NAMALWA (cell line): ENCODE results near the gene COL9A1.

Experiments
- DNase-seq: peaks from one replicate; pipeline ENCODE4 v3.0.0-alpha.2; 2015; ENCODE audit warnings: low spot score

COL9A1 gene

DNA sequence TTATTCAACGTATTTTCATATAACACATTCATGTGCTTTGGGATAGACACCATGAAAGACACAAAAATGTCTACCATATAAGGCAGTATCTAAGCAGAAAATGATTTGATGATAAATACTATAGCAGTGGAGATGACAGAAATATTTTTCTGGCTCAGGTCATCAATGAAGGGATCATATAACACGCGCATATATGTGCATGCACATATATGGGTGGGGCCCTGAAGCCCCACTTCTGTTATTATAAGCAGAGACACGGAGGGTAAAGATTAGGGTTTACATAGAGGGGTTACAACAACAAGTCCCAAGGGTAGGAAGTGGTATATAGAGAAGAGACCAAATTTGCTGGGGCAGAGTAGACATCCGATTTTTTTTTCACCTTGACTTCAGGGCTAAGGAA is 16.0 kb downstream of the COL9A1 start:
- DNase-seq: no peak

DNA sequence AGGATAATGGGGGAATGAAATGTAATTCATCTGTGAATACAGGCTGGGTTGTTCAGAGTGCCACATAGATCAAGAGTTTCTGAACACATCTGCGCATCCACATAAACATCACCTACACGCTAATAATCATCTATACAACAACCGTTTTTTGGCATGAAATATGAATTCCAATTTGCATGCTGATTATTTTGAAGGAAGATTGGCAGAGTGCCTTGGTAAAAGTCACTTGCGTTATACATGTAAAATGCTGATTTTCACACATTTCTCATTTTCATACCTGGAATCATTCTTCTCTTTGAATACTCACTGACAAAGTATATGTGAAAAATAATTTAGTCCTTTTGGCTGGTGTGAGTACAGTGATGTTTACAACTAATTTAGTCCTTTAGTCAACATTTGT is 17.7 kb downstream of the COL9A1 start:
- no peak for DNase-seq

DNA sequence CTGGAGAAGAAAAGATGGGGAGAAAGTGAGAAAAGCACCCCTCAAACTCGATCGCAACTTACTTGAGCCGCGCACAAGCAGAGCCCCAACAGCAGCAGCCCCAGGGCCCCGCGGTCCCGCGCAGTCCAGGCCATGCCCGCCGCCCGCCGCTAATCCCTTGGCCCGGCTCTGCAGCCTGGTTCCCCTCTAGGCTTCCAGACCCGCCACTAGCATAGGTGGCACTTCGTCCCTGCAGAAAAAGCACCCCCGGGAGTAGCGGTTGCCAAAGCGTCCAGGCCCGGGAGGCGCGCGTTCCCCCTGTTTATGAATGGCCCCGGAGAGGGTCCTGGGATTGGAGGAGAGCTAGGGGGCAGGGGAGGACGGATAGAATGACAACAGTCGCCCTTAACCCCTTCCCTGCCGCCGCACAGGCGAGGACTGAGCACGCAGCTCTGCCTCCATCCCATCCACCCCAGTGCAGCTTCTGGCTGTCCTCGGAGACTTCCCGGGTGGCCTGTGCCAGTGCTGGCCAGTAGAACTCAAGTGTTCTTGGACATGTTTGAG is 19.9 kb downstream of the COL9A1 start:
- DNase-seq: no peak

DNA sequence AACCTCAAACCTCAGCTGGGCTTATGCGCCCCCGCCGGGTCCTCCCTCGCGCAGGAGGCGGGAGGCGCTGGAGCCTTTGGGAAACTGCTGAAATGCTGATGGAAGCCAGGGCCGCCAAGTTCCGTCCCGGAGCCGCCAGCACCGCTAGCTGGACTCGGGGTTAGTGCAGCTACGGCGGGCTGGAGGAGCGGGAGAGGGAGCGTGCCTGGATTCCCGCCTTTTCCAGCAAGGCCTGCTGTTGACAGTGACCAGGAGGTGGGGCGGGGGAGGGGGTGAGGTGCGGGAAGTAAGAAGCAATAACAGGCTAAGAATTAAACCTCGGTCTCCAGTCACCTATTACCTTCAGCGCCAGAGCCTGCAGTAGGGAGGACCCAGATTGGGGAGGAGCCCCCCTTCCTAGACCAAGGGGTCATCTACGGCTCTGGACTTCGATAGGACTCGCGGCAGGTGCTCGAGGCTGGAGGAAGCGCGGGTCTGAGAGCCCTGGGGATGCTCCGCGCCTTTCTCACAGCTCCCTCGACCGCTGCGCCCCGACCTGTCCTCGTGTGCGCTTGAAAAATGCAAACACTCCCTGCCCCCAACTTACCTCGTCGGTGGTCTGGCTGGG is 20.5 kb downstream of the COL9A1 start:
- no peak for DNase-seq

DNA sequence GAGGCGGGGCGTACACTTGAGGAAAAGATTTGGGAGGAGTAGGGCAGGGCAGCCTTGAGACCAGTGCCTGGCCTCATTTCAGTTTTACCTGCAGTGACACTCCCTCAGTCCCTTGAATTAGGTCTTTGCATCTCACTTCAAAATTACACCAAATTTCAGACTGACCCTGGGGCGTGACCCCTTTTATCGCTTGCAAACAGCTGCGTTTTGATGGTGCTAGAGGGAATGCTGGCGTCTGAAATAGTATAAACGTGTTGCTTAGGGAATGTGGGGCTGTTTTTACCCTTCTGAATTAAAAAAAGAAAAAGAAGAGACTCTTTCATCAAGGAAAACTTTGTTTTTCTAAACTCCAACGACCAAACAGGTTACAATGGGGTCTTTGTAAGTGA is 21.0 kb downstream of the COL9A1 start:
- DNase-seq: no peak

DNA sequence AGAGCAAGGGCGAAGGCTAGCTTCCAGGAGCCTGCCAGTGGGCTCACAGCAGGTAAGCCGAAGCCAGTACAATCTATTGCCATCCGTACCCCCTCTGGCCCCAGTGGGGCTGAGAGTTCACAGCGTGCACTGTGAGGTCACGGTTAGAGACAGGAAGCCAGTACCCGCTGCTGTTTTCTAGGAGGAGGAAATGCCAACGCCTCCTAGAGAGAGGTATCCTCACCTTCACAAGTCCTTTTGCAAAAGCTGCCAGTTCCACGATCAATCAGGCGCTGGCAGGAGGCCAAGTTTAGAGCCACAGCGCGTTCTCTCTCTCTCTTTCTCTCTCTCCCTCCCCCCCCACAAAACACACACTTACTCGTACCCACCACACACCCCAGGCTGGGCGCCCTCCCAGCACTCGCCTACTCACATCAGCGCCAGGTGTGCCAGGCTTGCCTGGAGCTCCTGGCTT is 22.5 kb downstream of the COL9A1 start:
- DNase-seq: no peak

DNA sequence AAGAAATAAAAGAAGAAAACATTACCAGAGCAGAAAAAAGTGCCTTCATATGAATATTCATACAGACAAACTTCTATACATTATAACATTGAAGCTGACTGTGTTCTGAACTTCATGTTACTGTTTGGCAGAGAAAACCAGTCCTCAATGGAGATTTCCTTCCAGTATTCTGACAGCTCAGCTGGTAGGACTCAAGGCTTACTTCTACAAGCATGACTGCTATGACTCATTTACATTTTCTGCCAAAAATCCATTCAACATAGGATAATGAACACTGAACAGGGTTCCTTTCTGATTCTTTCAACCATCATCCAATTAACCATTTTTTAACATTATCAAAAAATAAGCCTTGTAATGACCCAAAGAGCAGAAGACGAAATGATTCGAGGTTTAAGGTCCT is 25.4 kb downstream of the COL9A1 start:
- no peak for DNase-seq

DNA sequence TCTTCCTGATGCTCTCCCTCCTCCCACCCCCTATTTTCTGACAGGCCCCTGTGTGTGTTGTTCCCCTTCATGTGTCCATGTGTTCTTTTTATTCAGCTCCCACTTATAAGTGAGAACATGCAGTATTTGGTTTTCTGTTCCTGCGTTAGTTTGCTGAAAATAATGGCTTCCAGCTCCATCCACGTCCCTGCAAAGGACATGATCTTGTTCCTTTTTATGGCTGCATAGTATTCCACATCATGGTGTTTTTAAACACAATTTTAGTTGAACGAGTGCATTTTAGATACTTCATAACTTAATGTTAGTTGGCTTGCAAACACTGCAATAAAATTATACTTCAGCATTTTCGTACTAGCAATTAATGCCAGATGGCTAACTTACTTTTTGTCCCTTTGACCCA is 28.5 kb downstream of the COL9A1 start:
- no peak for DNase-seq

DNA sequence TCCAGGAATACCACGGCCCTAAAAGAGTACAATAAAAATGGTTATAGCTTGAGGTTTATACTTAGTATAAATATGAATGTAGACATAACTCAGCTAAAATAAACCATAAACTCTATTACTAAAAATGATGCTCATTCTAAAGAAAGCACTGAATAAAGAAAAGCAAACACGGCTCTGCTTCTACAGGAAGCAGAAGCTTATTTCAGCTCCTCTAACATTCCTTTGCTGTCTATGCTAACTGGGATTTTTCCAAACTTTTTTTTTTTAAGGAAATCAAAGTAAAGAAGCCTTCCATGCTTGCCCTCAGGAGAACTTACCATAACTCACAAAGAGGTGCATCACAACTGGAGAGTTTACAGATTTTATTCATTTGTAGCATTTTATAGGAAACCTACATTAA is 30.8 kb downstream of the COL9A1 start:
- no peak for DNase-seq

DNA sequence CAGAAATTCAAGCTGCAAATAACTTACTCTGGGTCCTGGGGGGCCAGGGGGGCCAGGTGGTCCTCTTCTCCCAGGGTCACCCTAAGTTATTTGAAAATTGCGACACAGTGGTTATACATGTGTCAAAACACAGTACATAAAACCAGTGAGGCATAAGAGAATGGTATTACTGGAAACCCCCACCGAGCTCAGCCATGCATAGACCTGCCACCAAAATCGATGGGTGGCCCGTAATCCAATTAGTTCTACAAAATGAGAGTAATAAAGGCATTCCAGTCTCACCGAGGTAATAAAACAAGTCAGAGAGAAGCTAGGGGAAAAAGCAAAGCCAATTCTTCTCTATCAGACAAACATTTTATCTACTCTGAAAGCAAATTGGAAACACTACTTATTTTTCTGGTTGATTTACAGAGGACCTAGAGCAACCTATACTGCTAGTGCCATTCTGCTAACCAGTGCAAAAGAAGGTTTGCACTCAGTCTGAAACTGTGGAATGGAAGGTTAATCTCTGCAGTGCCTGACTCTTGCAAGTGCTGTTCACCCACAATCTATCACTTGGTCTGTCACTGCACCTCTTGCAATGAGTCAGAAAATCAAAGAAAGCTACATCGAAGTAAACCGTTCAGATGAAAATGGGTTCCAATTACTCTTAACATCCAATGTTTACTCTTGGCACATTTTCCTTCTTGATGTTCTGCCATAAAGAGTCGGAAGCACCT is 32.4 kb downstream of the COL9A1 start:
- peak; percentile 17 for DNase-seq

DNA sequence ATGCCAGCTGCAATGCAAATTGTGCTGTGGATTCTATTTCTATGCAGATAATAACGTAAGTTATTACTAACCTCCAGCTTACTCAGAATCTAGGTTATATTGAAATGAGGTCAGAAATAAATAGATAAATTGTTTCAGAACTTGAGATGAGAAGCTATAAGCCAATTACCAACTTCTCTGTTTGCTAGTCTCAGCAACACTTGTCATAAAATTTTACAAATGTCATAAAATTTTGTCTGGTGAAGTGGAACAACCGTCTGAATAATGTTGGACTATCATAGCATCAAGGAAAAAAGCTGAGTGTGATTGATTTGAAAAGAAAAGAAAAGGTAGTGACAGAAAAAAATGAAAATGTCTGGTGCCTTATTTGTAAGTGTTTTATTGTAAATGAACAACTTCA is 36.7 kb downstream of the COL9A1 start:
- DNase-seq: no peak

DNA sequence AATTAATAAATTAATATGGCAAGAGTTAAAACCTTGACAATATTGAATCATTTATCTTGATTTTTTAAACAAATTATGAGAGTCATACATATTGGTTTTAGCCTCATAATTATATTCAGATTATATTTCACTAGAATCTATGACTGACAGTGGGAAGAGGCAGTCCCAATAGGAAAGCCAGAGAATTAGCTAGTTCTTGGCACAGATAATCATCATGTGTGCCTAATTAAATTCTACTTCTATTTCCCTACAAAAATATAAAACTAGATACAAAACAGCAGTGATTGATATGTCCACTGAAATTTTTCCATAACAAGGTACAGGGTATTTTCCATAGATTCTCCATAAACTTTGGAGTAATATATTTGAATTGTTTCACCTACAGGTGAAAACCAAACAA is 38.6 kb downstream of the COL9A1 start:
- DNase-seq: no peak

DNA sequence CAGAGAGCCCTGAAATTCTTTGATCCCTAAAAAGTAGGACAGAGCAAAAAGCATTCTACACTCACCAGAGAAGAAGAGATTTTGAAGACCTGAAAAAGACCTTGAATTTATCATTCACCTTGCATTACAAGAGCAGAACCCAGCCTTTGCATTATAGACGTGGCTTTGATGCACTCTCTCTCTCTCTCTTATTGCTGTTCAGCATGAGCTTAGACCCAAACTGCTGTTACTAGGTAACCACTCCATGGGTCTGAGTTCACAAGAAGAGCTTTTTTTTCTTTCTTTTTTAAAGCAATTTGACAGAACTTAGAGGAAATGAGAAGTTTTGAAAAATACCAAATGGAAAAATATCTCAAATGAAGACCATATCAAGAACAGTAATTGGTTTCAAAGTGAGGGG is 44.4 kb downstream of the COL9A1 start:
- no peak for DNase-seq

DNA sequence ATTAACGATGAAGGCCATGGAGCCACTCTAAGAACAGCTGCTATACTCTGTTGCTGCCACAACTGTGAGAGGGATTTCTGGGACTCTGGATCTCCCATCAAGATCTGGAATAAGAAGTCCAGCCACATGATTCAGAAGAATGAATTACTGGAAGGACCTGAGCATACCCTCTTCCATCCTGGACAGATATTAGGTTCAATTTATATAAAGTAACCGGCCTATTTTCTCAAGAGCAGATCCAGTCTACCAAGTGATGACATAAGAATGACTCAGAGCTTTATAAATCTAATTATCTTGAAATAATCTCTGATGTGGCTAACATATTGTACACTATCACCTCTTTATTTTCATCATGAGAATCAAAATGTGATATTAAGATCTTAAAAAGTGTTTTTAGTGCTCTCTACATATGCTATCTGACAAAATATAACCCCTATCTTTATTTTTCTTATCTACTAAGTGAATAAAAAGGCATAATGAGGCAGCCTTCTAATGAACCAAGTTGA is 45.1 kb downstream of the COL9A1 start:
- DNase-seq: no peak

DNA sequence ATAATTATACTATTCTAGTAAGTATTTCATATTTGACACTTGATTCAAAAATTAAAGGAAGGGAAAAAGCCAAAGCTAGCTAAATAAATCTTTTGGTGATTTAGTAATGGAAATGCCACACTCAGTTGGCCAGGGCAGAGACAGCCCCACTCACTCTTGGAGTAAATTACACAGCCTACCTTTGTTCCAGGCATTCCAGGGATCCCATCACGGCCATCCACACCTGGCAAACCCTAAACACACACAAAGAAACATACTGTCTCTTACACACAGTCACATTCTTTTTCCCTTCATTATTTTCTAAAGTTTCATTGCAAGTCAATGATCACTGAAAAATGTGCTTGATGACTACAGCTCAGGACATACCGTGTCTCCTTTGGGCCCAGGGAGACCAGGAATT is 48.1 kb downstream of the COL9A1 start:
- no peak for DNase-seq

DNA sequence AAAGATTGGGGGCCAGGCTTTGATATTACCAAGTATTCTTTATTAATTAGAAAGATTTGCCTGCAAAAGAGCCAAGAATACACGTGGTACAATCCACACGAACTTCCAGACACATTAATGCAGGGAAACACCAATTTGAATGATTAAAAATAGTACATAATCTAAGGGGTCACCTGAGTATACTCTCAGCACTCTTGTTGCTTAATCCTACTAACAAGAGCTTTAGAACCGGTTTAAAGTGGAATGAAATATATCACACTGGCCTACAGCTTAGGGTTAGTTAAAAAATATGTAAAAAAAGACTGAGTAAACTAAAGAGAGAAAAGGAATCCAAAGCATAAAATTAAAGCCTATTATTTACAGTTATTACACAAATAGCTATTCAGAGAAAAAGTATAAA is 49.0 kb downstream of the COL9A1 start:
- no peak for DNase-seq

DNA sequence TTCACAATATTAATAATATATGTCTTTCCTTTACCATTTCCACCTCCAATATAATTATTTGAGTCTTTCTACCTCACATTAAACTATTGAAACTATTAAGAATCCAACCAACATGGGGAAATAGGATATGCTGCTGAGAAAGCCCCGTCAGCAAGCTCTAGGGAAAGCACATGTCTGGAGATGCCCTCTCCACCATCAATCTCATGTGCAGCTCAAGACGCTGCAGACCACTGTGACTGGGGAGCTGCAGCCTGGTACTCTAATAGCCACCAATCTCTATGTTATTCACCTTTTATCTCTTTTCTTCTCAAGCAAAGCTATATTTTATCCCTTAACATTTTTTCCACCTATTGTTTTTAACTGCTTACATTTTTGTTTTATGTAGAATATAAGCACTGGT is 50.3 kb downstream of the COL9A1 start:
- no peak for DNase-seq

DNA sequence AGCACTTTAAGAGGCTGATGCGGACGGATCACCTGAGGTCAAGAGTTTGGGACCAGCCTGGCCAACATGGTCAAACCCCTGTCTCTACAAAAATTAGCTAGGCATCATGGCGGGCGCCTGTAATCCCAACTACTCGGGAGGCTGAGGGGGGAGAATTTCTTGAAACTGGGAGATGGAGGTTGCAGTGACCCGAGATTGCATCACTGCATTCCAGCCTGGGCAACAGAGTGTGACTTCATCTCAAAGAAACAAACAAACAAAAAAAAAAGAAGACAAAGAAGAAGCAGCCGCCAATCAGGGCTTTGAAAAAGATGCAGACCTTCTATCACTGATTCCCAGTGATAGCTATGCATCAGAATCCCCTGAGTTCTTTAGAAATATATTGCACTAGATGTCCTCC is 56.8 kb downstream of the COL9A1 start:
- no peak for DNase-seq

DNA sequence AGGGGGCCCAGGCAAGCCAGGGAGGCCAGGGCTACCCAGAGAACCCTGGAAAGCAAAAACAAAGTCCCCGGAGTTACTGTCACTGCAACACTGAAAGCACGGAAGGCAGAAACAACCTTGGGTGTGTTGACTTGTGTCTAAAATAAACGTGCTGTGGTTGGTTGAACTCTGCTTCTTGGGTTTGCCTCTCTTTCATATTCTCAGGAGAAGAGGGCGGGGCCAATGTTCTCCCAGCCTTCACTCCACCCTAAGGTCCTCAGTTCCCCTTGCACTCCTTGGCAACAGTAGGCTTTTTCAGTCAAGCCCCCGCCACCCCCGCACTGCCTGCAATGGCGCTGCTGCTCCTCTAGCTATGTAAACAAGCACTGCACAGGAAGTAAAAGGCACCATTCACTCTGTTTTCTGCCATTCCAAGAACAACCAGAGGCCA is 60.9 kb downstream of the COL9A1 start:
- peak; percentile 5 for DNase-seq

DNA sequence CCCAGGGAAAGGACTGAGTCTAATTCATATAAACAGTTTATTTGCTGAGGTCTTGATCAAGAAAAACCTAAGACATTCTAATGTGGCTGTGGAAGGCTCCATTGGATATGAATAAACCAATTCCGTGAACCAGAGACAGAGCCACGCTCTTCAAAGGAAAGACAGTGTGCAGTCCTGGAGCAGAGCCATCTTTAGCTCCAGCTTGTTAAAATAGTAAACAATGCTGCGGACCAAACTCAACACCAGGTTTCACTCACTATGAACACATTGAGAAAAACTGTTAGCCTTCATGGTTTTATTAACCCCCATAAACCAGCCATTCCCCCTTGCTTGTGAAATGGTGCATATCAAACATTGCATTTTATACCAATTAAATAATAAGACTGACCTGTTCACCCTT is 61.9 kb downstream of the COL9A1 start:
- no peak for DNase-seq

DNA sequence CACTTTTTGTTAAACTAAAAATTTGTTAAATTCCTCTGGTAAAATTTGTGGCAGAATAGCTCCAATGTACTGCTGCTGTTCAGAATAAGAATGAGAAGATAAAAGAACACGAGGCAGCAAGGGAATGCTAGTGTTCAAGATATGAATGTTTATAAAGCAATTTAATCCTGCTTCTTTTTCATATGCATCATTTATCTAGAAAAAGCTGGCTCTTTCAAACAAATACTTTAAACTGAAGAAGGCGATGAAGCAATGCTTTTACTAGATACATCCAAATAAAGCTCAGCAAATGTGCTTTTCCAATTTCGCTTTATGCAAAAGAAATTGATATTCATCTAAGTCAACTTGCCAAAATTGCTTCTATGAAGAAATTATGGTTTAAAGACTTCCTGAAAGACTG is 66.5 kb downstream of the COL9A1 start:
- no peak for DNase-seq

DNA sequence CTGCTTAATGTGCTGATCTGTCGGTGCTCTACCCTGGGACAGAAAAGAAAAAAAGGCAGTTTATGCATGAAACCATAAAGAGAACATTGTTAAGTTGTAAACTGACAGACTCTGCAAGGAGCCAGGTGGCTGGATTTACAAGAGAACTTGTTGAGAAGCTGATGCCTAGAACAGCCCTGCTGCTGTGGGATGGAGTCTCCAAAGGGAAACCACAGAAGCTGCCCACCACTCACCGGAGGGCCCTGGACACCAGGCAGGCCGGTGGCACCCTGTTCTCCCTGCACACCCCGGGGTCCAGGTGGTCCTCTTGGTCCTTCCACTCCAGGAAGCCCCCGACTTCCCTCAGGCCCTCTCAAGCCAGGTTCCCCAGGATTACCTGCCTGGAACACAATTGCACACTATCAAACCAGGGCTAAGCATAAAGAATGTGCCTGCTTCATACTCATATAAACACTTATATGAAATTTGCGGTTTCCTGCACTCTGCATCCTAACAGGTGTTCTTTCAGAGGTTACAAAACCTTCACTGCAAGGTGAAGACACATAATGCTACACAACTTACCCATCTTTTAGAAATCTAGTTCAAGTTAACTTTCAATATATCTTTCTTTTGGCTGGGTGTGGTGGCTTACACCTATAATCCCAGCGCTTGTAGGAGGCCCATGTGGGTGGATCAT is 68.2 kb downstream of the COL9A1 start:
- DNase-seq: no peak

DNA sequence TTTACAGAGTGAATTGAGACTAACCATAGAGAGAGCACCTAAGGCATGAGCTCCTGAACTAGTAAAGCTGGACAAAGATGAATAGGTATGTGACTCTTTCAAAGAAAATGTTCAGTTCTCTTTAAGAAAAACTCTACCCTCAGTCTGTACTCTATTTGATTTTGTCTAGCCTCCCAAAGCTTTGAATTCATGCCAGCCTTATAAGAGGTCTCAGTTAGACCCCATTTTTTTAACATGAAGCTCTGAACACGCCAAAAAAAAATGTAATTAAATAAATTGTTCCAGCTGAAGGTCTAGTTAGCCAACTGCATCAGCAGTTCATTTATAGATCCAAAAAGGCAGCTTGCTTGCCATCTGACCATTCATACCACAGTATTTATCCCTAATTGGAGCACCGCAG is 71.6 kb downstream of the COL9A1 start:
- no peak for DNase-seq
